Stimulated activated effector memory CD8-positive, alpha-beta T cell treated with anti-CD3 and anti-CD28 coated beads, Interleukin-12 subunit alpha, Interleukin-12 subunit beta, amount 100 ng/mL, for 72 hours (primary cell): ENCODE data around the gene DGAT2.

ENCODE experiments used
- ATAC-seq: fragments of 150-1000 bp; cut with Tn5 transposase; 2 replicates; pipeline ENCODE4 v1.10.0; 2021
- DNase-seq, 2 donors: peaks; one replicate each; pipeline ENCODE4 v3.0.0; 2021 to 2022; ENCODE audit warnings: low spot score in 2 of 2
- H3K27ac Mint-ChIP-seq: one replicate; pipeline ENCODE4 v1.8.0; 2022; ENCODE audit warnings: mild to moderate bottlenecking, mixed read lengths
- H3K36me3 Mint-ChIP-seq: one replicate; pipeline ENCODE4 v1.8.0; 2022; ENCODE audit warnings: mild to moderate bottlenecking, mixed read lengths
- H3K4me1 Mint-ChIP-seq: one replicate; pipeline ENCODE4 v1.8.0; 2022; ENCODE audit warnings: mixed read lengths
- H3K4me3 Mint-ChIP-seq: one replicate; pipeline ENCODE4 v1.8.0; 2022; ENCODE audit warnings: mild to moderate bottlenecking, mixed read lengths
- H3K9me3 Mint-ChIP-seq: one replicate; pipeline ENCODE4 v1.8.0; 2022; ENCODE audit warnings: mixed read lengths

Gene DGAT2

DNA sequence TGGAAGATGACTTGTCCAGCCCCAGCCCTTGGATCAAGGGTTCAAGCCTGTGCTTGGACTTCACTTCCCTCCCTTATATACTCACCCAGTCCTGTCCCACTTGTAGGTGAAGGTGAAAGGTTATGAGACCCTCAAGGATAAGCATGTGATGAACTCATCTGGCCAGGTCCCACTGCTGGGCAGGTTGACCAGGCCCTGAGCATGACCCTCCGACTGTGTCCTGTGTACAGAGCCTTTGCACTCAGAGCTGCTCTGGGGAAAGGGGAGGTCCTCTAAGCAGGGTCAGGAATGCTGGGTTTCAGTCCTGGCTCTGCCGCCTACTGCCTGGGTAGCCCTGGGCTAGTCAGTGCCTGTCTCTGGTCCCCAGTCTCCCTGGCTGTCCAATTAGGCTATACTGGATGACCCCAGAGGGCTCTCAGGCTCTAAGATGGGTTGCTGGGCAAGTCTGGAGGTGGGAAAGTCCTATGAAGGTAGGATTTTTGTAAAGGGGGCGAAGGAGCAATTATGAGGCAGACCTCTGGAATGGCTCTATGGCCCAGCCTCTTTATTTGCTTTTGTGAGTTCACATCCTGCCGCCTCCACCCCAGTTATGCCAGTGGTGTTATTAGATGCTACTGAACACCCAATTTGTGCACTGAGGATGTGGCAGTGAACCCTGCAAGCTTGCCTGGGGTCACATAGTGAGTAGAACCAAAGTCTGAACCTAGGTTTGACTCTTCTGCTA lies 14.1 kb downstream of the DGAT2 start:
- ATAC-seq (no peak), DNase-seq (no peak)
- Mint-ChIP-seq H3K27ac (no peak overlapping the region), H3K9me3 (no peaks in the 10 kb centered on the region), H3K4me3 (no peak overlapping the region), H3K4me1 (peaks cover 13% of the 10 kb centered on the region), H3K36me3 (no peaks in the 10 kb centered on the region)

DNA sequence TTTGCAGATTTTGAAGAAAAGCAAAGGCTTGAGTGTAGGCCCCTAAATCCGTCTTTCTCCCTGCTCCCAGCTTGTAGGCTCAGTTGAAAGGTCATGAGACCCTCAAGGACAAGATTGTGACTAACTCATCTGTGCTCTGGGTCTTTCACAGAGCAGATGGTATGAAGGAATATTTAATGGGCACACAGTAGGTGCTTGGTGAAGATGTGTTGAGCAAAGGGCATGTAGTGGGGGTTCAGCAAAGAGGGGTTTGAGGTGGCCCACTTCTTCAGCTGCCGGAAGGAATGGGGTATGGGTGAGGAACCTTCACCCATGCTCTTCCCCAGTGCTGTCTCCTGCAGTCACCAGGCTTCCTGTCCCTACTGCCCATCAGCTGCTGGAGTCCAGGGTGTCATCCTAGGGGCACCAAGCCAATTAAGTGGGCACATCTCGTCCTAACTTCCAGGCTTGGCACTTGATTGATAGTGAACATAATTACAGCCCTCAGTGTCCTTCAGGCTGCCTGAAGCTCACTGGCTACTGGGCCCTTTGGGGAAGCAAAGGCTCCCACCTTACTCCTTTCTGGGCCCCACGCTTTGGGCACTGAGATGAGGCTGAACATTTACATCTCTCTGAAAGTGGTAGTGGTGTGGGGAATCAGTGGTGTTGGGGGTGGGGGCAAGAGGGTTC lies 15.0 kb downstream of the DGAT2 start:
- no peak overlapping the region for H3K4me3 Mint-ChIP-seq
- DNase-seq (no peak), ATAC-seq (no peak)
- H3K9me3 Mint-ChIP-seq: no peaks in the 10 kb centered on the region
- H3K36me3 Mint-ChIP-seq: no peaks in the 10 kb centered on the region
- peaks cover 6% of the 10 kb centered on the region for H3K4me1 Mint-ChIP-seq
- no peak overlapping the region for H3K27ac Mint-ChIP-seq

DNA sequence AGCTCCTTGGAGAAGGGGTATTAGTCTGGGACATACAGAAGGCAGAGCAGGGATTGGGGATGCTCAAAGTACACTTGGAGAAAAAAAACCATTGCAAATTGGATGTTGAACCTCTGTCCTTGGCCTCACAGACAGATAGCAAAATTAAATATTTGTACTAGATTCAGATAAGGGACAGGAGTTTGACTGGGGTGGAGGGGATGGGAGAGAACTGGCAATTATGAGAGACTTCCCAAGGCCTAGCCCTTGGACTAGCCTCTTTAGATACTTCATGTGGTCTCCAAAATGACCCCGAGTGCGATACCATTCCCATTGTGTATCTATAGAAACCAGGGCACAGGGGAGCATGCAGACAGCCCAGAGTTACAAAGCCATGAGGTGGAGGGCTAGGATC lies 15.5 kb downstream of the DGAT2 start:
- Mint-ChIP-seq H3K4me3 (no peak overlapping the region), H3K9me3 (no peaks in the 10 kb centered on the region), H3K27ac (no peak overlapping the region), H3K4me1 (peaks cover 6% of the 10 kb centered on the region), H3K36me3 (no peaks in the 10 kb centered on the region)
- ATAC-seq (no peak), DNase-seq (no peak)

GRCh38 chr11:75784506-75784905 lies 15.9 kb downstream of the DGAT2 start:
- DNase-seq (no peak), ATAC-seq (no peak)
- H3K4me3 Mint-ChIP-seq: no peak overlapping the region
- H3K4me1 Mint-ChIP-seq: peaks cover 6% of the 10 kb centered on the region
- no peaks in the 10 kb centered on the region for H3K36me3 Mint-ChIP-seq
- H3K9me3 Mint-ChIP-seq: no peaks in the 10 kb centered on the region
- no peak overlapping the region for H3K27ac Mint-ChIP-seq

- DNase-seq: no peak
- Mint-ChIP-seq H3K27ac (no peak overlapping the region), H3K4me1 (peaks cover under 1% of the 10 kb centered on the region), H3K4me3 (no peak overlapping the region), H3K36me3 (no peaks in the 10 kb centered on the region), H3K9me3 (no peaks in the 10 kb centered on the region)
- ATAC-seq: no peak
Observed at GRCh38 chr11:75785187-75785586, 16.6 kb downstream of the DGAT2 start.

DNA sequence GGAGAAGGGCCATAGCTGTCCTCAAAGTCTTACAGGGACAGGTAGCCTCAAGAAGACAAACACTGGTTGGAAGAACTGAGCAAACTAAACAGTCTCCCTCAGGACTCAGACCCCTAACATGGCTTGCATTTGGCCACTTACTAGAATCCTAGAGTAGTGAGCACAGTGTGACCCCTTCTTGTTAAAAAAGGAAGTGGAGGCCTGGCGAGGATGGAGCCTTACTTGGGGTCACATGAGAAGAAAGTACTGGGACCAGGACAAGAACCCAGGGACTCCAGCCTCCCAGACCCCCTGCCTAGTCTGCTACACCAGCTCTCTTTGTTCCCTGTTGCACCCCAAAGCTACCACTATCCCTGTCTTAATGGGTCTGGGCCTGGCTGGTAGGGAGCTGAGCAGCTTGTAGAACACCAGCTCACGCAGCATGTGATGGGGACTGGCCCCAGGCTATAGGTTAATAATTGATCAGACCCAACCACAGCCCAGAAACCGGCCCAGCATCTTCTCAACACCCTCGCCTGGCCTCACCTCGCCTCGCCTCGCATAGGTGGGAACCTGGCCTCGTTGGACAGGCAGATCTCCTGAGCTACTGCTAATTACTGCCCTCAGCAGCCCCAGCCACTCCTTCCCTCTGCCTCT lies 17.6 kb downstream of the DGAT2 start:
- no peaks in the 10 kb centered on the region for H3K36me3 Mint-ChIP-seq
- ATAC-seq (no peak), DNase-seq (no peak)
- H3K27ac Mint-ChIP-seq: peak overlapping the region; percentile 58
- H3K9me3 Mint-ChIP-seq: no peaks in the 10 kb centered on the region
- H3K4me1 Mint-ChIP-seq: no peaks in the 10 kb centered on the region
- H3K4me3 Mint-ChIP-seq: no peak overlapping the region

DNA sequence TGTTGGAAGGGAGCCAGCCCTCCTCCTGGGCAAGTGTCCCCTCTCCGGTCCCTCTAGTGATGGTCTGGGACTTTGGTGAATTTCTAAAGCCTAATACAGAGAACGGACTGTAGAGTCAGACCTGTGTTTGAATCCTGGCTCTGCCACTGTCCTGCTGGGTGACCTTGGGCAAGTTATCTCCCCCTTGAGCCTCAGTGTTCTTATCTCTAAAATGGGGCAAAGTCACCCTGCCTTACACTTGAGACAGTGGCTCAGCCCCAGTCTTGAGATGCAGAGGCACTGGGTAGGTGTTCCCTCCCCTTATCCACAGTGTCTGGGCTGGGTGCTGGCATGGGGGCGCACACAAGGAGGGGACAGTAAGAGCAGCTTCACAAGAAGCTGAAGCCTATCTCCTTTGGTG lies 20.9 kb downstream of the DGAT2 start:
- Mint-ChIP-seq H3K27ac (no peak overlapping the region), H3K36me3 (no peaks in the 10 kb centered on the region), H3K4me3 (no peak overlapping the region), H3K4me1 (no peaks in the 10 kb centered on the region), H3K9me3 (no peaks in the 10 kb centered on the region)
- DNase-seq (no peak), ATAC-seq (no peak)

DNA sequence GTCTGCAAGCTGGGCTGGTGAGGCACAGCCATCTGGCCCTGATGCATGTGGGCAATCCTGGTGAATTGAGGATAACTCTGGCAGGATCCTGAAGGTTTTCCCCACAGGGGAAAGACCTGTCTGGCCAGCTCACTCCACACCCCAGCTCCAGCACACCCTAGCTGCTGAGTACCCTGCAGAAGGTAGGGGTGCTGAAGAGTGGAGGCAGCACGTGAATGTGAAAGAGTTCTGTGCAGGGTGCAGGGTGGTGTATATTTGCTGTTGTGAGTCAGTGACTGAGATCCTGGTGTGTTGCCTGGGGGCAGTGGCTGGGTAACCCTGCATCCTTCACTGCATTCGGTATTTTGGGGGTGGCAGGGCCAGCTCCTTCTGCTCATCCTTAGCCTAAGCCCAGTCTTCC lies 22.4 kb downstream of the DGAT2 start:
- H3K36me3 Mint-ChIP-seq: no peaks in the 10 kb centered on the region
- H3K4me1 Mint-ChIP-seq: no peaks in the 10 kb centered on the region
- H3K4me3 Mint-ChIP-seq: no peak overlapping the region
- no peak overlapping the region for H3K27ac Mint-ChIP-seq
- no peaks in the 10 kb centered on the region for H3K9me3 Mint-ChIP-seq
- ATAC-seq (no peak), DNase-seq (no peak)

- H3K36me3 Mint-ChIP-seq: no peaks in the 10 kb centered on the region
- H3K9me3 Mint-ChIP-seq: no peaks in the 10 kb centered on the region
- no peaks in the 10 kb centered on the region for H3K4me1 Mint-ChIP-seq
- H3K27ac Mint-ChIP-seq: peak overlapping the region; percentile 23
- DNase-seq (no peak), ATAC-seq (no peak)
- no peak overlapping the region for H3K4me3 Mint-ChIP-seq
Observed at GRCh38 chr11:75792127-75792731, 23.7 kb downstream of the DGAT2 start.

DNA sequence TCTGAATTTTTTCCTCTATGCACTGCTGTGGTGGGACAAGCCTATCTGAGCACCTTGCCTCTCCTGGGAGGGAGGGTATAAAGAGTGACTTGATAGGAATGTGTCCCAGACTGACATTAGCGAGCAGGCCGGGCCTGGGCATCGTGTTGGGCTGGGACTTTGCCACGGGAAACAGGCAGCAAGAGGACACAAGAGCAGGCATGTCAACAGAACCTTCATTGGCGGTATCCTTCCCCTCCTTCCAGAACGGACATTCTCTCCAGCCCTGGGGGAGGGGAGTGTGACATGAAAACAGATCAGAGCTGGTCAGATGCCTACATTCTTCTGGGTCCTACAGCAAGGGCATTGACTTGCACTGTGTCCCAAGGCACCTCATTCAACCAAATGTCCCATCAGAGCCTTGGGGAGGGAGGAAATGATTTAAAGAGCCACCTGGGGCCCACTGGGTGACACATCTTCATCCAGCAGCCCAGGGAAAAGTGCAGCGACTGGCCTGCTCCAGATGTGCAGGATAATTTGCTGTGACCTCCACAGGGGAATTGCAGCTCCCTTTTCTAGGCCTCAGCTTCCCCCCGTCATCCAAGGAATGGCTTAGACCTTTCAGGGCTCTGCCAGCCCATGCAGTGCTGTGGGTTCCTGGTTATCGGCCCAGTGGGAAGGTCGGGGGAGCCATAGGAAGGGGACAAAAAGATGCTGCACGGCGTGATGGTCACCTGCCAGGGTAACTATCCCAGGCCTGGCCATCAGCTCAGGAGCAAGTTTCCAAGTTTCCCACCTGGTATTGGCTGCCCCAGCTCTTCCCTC lies 24.6 kb downstream of the DGAT2 start:
- no peak for ATAC-seq
- Mint-ChIP-seq H3K4me3 (no peak overlapping the region), H3K36me3 (no peaks in the 10 kb centered on the region), H3K27ac (peak overlapping the region; percentile 12), H3K4me1 (no peaks in the 10 kb centered on the region), H3K9me3 (no peaks in the 10 kb centered on the region)
- no peak for DNase-seq

DNA sequence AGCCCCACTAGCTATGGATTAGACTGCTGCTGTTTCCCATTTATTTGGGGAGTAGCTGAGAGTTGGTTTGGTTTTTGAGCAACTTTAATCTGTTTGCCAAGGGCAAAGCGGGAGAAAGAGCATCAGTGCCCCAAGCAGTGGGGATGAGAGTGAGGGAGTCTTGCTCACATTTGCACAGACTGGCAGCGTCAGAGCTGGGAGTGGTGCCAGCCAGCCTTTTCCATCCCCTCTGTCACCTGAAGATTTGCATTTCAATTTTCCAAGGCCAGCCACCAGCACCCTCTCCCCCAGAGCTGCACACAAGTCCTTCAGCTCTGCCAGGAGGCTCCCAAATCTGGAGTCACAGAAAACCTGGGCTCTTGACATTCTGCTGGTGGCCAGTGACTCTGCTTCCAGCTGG lies 25.4 kb downstream of the DGAT2 start:
- Mint-ChIP-seq H3K4me3 (no peak overlapping the region), H3K27ac (no peak overlapping the region), H3K36me3 (no peaks in the 10 kb centered on the region), H3K4me1 (no peaks in the 10 kb centered on the region), H3K9me3 (no peaks in the 10 kb centered on the region)
- ATAC-seq (no peak), DNase-seq (no peak)

GRCh38 chr11:75795276-75796090 lies 26.9 kb downstream of the DGAT2 start:
- Mint-ChIP-seq H3K4me3 (no peak overlapping the region), H3K4me1 (no peaks in the 10 kb centered on the region), H3K27ac (no peak overlapping the region), H3K36me3 (no peaks in the 10 kb centered on the region), H3K9me3 (no peaks in the 10 kb centered on the region)
- DNase-seq (no peak), ATAC-seq (no peak)

GRCh38 chr11:75796091-75796435 lies 27.5 kb downstream of the DGAT2 start:
- Mint-ChIP-seq H3K9me3 (no peaks in the 10 kb centered on the region), H3K27ac (no peak overlapping the region), H3K4me3 (no peak overlapping the region), H3K36me3 (no peaks in the 10 kb centered on the region), H3K4me1 (no peaks in the 10 kb centered on the region)
- no peak for DNase-seq
- ATAC-seq: no peak

DNA sequence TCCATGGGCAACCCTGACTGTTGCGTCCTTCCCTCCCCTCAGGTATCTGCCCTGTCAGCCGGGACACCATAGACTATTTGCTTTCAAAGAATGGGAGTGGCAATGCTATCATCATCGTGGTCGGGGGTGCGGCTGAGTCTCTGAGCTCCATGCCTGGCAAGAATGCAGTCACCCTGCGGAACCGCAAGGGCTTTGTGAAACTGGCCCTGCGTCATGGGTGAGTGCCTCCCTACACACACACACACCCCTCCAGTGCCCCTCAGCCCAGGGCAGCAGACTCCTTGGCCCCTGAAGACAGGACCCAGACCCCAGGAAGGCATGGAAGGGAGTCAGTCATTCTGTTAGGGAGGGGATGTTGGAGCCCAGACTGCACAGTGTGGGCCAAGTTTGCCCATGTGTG lies 28.5 kb downstream of the DGAT2 start:
- no peaks in the 10 kb centered on the region for H3K9me3 Mint-ChIP-seq
- DNase-seq (no peak), ATAC-seq (no peak)
- no peaks in the 10 kb centered on the region for H3K36me3 Mint-ChIP-seq
- H3K4me1 Mint-ChIP-seq: no peaks in the 10 kb centered on the region
- H3K27ac Mint-ChIP-seq: no peak overlapping the region
- no peak overlapping the region for H3K4me3 Mint-ChIP-seq

DNA sequence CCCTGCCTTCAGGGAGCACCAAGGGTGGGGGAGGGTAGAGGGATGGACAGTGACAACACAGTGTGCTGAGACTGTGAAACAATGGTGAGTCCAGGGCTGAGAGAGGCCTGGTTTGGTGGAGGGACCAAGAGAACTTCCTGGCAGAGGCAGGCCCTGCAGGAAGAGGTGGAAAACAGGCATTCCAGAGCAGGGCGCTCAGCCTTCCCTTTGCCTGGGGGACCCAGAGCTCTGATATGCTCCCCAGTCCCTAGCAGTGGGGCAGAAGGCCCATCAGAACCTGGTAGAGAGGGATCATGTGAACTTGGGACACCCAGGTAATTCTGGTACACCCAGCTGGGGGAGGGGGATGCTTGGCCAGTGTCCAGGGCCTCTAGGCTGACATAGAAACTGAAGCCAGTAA lies 29.2 kb downstream of the DGAT2 start:
- DNase-seq (no peak), ATAC-seq (no peak)
- Mint-ChIP-seq H3K4me3 (no peak overlapping the region), H3K27ac (no peak overlapping the region), H3K4me1 (no peaks in the 10 kb centered on the region), H3K36me3 (no peaks in the 10 kb centered on the region), H3K9me3 (no peaks in the 10 kb centered on the region)
